Progenitor cell of endocrine pancreas (in vitro differentiated cells): ENCODE measurements around the gene NEUROD1. TPM values are rescaled to one million over a fixed set of nuclear protein-coding genes. Genes with fewer than 3 reads are reported as not detected.
A peak's percentile ranks its signal among the peaks of the same experiment; 100 is the strongest.

Experiments used
- DNase-seq: peaks from one replicate; pipeline ENCODE4 v3.0.0; 2021; ENCODE audit warnings: low spot score; ENCODE audit not compliant: unreplicated experiment
- H3K27ac Mint-ChIP-seq: 2 replicates; pipeline ENCODE4 v1.8.0; 2021; ENCODE audit warnings: mild to moderate bottlenecking, moderate library complexity, mixed read lengths
- H3K27me3 Mint-ChIP-seq: 2 replicates; pipeline ENCODE4 v1.8.0; 2021; ENCODE audit warnings: mixed read lengths
- H3K36me3 Mint-ChIP-seq: 2 replicates; pipeline ENCODE4 v1.8.0; 2022; ENCODE audit warnings: mixed read lengths; ENCODE audit not compliant: insufficient read depth
- H3K4me1 Mint-ChIP-seq: 2 replicates; pipeline ENCODE4 v1.8.0; 2021; ENCODE audit warnings: low read depth, mixed read lengths
- H3K4me3 Mint-ChIP-seq: 2 replicates; pipeline ENCODE4 v1.8.0; 2021; ENCODE audit warnings: low read depth, mild to moderate bottlenecking, moderate library complexity, mixed read lengths
- H3K9me3 Mint-ChIP-seq: 2 replicates; pipeline ENCODE4 v1.8.0; 2021; ENCODE audit warnings: low read depth, mixed read lengths
- total RNA-seq: library from RNA; stranded (reverse); gene quantifications from 2 replicates; pipeline ENCODE4 v1.2.1, GENCODE V29; 2021
- TF ChIP-seq, protein P1 (sequence below): fragments of 200-600 bp; sonication (generic); IDR thresholded peaks from one replicate; pipeline ENCODE4 v1.5.0; 2021; ENCODE audit warnings: antibody characterized with exemption, mild to moderate bottlenecking; ENCODE audit not compliant: unreplicated experiment

The NEUROD1 gene
- total RNA-seq, 1 donor from 2014 or later: 33.3 TPM

GRCh38 chr2:181678861-181679543, 1.3 kb downstream of the NEUROD1 start:
- TF ChIP-seq, protein P1, sequence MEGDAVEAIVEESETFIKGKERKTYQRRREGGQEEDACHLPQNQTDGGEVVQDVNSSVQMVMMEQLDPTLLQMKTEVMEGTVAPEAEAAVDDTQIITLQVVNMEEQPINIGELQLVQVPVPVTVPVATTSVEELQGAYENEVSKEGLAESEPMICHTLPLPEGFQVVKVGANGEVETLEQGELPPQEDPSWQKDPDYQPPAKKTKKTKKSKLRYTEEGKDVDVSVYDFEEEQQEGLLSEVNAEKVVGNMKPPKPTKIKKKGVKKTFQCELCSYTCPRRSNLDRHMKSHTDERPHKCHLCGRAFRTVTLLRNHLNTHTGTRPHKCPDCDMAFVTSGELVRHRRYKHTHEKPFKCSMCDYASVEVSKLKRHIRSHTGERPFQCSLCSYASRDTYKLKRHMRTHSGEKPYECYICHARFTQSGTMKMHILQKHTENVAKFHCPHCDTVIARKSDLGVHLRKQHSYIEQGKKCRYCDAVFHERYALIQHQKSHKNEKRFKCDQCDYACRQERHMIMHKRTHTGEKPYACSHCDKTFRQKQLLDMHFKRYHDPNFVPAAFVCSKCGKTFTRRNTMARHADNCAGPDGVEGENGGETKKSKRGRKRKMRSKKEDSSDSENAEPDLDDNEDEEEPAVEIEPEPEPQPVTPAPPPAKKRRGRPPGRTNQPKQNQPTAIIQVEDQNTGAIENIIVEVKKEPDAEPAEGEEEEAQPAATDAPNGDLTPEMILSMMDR: no peak
- Mint-ChIP-seq H3K36me3 (peaks cover 1% of the 10 kb centered on the region), H3K4me3 (peak overlapping the region; percentile 69), H3K27ac (peak overlapping the region; percentile 58), H3K27me3 (peaks cover 90% of the 10 kb centered on the region), H3K4me1 (peaks cover 1% of the 10 kb centered on the region), H3K9me3 (no peaks in the 10 kb centered on the region)
- no peak for DNase-seq

- Mint-ChIP-seq H3K4me3 (peak overlapping the region; percentile 69), H3K9me3 (no peaks in the 10 kb centered on the region), H3K27ac (peak overlapping the region; percentile 82), H3K4me1 (no peaks in the 10 kb centered on the region), H3K27me3 (peaks cover 89% of the 10 kb centered on the region), H3K36me3 (peaks cover 1% of the 10 kb centered on the region)
- TF ChIP-seq, protein P1: no peak
- peak; percentile 88 for DNase-seq
These were observed 2.3 kb downstream of the NEUROD1 start for GRCh38 chr2:181677912-181678586.

DNA sequence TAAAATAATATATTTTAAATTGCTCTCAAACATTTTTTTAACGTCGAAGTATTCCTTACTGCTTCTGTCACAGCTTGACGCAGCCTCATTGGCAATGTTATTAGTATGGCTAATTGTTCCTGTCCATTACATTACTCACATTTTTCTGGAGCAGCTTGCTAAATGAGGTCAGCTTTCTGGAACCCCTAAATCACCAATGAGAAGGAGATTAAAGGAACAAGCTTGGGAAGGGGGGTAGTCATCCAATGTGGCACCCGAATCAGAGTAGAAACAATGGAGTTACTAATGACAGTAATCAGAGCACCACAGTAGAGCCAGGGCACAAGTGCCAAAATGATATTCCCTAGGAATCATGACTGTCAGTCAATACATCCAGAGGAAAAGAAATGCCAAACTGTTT, 5.1 kb downstream of the NEUROD1 start:
- Mint-ChIP-seq H3K27ac (no peak overlapping the region), H3K9me3 (no peaks in the 10 kb centered on the region), H3K27me3 (peaks cover 74% of the 10 kb centered on the region), H3K4me3 (no peak overlapping the region), H3K4me1 (no peaks in the 10 kb centered on the region), H3K36me3 (peaks cover 1% of the 10 kb centered on the region)
- DNase-seq: no peak
- TF ChIP-seq, protein P1: no peak

DNA sequence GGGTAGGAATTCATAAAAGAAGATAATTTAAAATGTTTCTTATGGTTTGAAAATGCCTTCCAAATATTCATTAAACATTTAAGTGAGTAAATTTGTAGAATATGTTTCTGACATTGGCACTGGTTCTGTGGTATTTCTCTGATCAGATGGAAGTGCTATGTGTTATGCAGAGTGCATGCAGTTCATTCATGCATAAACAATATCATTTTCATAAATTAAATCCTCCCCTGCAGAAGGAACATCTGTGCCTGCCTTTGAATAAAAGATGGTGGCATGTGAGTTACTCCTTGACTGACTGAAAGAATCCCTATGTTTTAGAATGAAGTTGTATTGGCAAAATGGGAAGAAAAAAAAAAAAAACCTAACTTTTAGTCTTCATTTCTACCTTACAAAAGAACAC, 5.9 kb downstream of the NEUROD1 start:
- Mint-ChIP-seq H3K27me3 (peaks cover 69% of the 10 kb centered on the region), H3K4me3 (no peak overlapping the region), H3K9me3 (no peaks in the 10 kb centered on the region), H3K27ac (no peak overlapping the region), H3K36me3 (peaks cover 1% of the 10 kb centered on the region), H3K4me1 (no peaks in the 10 kb centered on the region)
- TF ChIP-seq, protein P1: no peak
- no peak for DNase-seq

- Mint-ChIP-seq H3K4me1 (no peaks in the 10 kb centered on the region), H3K9me3 (no peaks in the 10 kb centered on the region), H3K27ac (no peak overlapping the region), H3K27me3 (peaks cover 69% of the 10 kb centered on the region), H3K36me3 (no peaks in the 10 kb centered on the region), H3K4me3 (no peak overlapping the region)
- TF ChIP-seq, protein P1: no peak
- DNase-seq: no peak
These were observed 7.1 kb downstream of the NEUROD1 start for GRCh38 chr2:181673173-181673572.
